NCI-H748 (cell line): ENCODE data around the gene NT5DC2.
A peak's percentile ranks its signal among the peaks of the same experiment; 100 is the strongest.

Experiments
- DNase-seq: peaks from one replicate; lab custom pipeline; 2025; ENCODE audit not compliant: unreplicated experiment; lab: John Stamatoyannopoulos, UW

Gene NT5DC2

GRCh38 chr3:52525680-52526561 lies 7.7 kb downstream of the NT5DC2 start:
- no peak for DNase-seq

- peak; percentile 61 for DNase-seq
These were observed 8.6 kb downstream of the NT5DC2 start for GRCh38 chr3:52524752-52525679.

GRCh38 chr3:52524258-52524751 lies 9.4 kb downstream of the NT5DC2 start:
- DNase-seq = no peak

- no peak for DNase-seq
These were observed 10.0 kb downstream of the NT5DC2 start for GRCh38 chr3:52523386-52524257.

GRCh38 chr3:52522651-52523251 lies 10.9 kb downstream of the NT5DC2 start:
- DNase-seq = no peak

GRCh38 chr3:52521881-52522650 lies 11.6 kb downstream of the NT5DC2 start:
- no peak for DNase-seq

- DNase-seq = no peak
These were observed 12.2 kb downstream of the NT5DC2 start for GRCh38 chr3:52521488-52521824.

- no peak for DNase-seq
These were observed 12.8 kb downstream of the NT5DC2 start for GRCh38 chr3:52520716-52521487.

- no peak for DNase-seq
These were observed 13.5 kb downstream of the NT5DC2 start for GRCh38 chr3:52520141-52520667.

- no peak for DNase-seq
These were observed 14.1 kb downstream of the NT5DC2 start for GRCh38 chr3:52519445-52520140.

GRCh38 chr3:52518723-52519444 lies 14.8 kb downstream of the NT5DC2 start:
- DNase-seq = no peak

- no peak for DNase-seq
These were observed 15.6 kb downstream of the NT5DC2 start for GRCh38 chr3:52517796-52518722.

- DNase-seq = no peak
These were observed 17.0 kb downstream of the NT5DC2 start for GRCh38 chr3:52516509-52517195.

- DNase-seq = no peak
These were observed 18.5 kb downstream of the NT5DC2 start for GRCh38 chr3:52515192-52515591.

- no peak for DNase-seq
These were observed 19.1 kb downstream of the NT5DC2 start for GRCh38 chr3:52514576-52514975.

GRCh38 chr3:52513281-52513680 lies 20.4 kb downstream of the NT5DC2 start:
- DNase-seq = no peak
